Hepatocyte (in vitro differentiated cells): ENCODE data around the gene TAF7. TPM values are rescaled to one million over a fixed set of nuclear protein-coding genes. Genes with fewer than 3 reads are reported as not detected.

Source experiments
- DNase-seq: peaks from one replicate; pipeline ENCODE4 v3.0.0-alpha.2; 2016; ENCODE audit warnings: low spot score
- H2AFZ ChIP-seq: fragments of 200-600 bp; sonication (generic); 2 replicates; pipeline ENCODE4 v1.6.0; 2016; ENCODE audit warnings: antibody characterized with exemption, mild to moderate bottlenecking
- H3K27ac ChIP-seq: fragments of 200-600 bp; sonication (generic); 2 replicates; pipeline ENCODE4 v1.5.1; 2016; ENCODE audit warnings: mild to moderate bottlenecking
- H3K27me3 ChIP-seq: fragments of 200-600 bp; sonication (generic); 2 replicates; pipeline ENCODE4 v1.6.1; 2016
- H3K36me3 ChIP-seq: fragments of 200-600 bp; sonication (generic); replicated peaks from 2 replicates; pipeline ENCODE4 v1.5.1; 2016; ENCODE audit warnings: low read depth; ENCODE audit not compliant: insufficient read depth
- H3K4me1 ChIP-seq: fragments of 200-600 bp; sonication (generic); 2 replicates; pipeline ENCODE4 v1.5.1; 2016; ENCODE audit warnings: mild to moderate bottlenecking, moderate library complexity; ENCODE audit not compliant: insufficient read depth
- H3K4me2 ChIP-seq: fragments of 200-600 bp; sonication (generic); 2 replicates; pipeline ENCODE4 v1.6.0; 2016
- H3K4me3 ChIP-seq: fragments of 200-600 bp; sonication (generic); 2 replicates; pipeline ENCODE4 v1.5.1; 2016; ENCODE audit warnings: mild to moderate bottlenecking
- H3K79me2 ChIP-seq: fragments of 200-600 bp; sonication (generic); 2 replicates; pipeline ENCODE4 v1.6.0; 2017; ENCODE audit warnings: mild to moderate bottlenecking
- H3K9me2 ChIP-seq: fragments of 200-600 bp; sonication (generic); replicated peaks from 2 replicates; pipeline ENCODE4 v1.6.0; 2017; ENCODE audit warnings: mild to moderate bottlenecking; ENCODE audit not compliant: insufficient read depth
- H3K9me3 ChIP-seq: fragments of 200-600 bp; sonication (generic); 2 replicates; pipeline ENCODE4 v1.5.1; 2016; ENCODE audit warnings: low read depth, mild to moderate bottlenecking
- H4K20me1 ChIP-seq: fragments of 200-600 bp; sonication (generic); 2 replicates; pipeline ENCODE4 v1.6.0; 2016; ENCODE audit warnings: mild to moderate bottlenecking; ENCODE audit not compliant: insufficient read depth, poor library complexity, severe bottlenecking
- EZH2 ChIP-seq: fragments of 200-600 bp; sonication (generic); IDR thresholded peaks from 2 replicates; pipeline ENCODE4 v1.6.1; 2016; ENCODE audit warnings: antibody characterized with exemption, mild to moderate bottlenecking, borderline replicate concordance
- EZH2phosphoT487 ChIP-seq: fragments of 200-600 bp; sonication (generic); IDR thresholded peaks from one replicate; pipeline ENCODE4 v1.6.1; 2018; ENCODE audit warnings: antibody characterized with exemption, mild to moderate bottlenecking, low read depth, moderate library complexity; ENCODE audit not compliant: unreplicated experiment, severe bottlenecking
- WGBS: methylation state at CpG from one replicate; pipeline ENCODE4 v1.1.6; 2016; ENCODE audit warnings: low lambda C conversion rate; ENCODE audit errors: missing lambda C conversion rate; 5-methylcytosine and 5-hydroxymethylcytosine counted together
- polyA plus RNA-seq: library from polyadenylated mRNA; unstranded; fragments of >200 nt; fragmentation: Nextera tagmentation; extraction: Ambion mirVana; gene quantifications from 2 replicates; pipeline ENCODE4 v1.2.1, GENCODE V29; 2016
- total RNA-seq: library from RNA; depleted of rRNA; stranded (reverse); fragments of >200 nt; gene quantifications from 2 replicates; pipeline ENCODE4 v1.2.3, GENCODE V29; 2014
- TF ChIP-seq, protein P1 (sequence below): fragments of 200-600 bp; sonication (generic); IDR thresholded peaks from 2 replicates; pipeline ENCODE4 v1.5.1; 2016; ENCODE audit warnings: antibody characterized with exemption, mild to moderate bottlenecking; ENCODE audit not compliant: poor library complexity

TAF7 gene
- total and polyA plus RNA-seq, 2 experiments from 2014 or later, result 85.2 to 103 TPM

DNA sequence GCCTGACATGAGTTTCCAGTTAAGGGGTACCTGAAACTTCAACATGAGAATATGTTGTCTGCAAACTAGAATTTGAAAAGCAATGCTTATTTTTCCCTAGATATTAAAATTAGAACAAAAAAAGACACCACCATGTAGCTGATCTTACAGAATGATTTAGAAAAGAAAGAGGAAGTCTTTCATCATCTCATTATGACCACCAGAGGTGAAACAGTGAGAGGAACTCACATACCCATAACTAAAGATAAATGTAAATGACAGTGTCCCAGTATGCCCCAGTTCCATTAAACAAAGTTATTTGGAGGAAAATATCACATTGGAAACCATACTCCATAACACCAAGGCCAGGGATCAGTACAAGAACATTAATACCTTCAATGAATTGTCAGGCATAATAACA is 6.9 kb downstream of the TAF7 start:
- Histone ChIP-seq H3K9me2 (no peaks in the 10 kb centered on the region), H3K27me3 (no peaks in the 10 kb centered on the region), H3K79me2 (peaks cover 54% of the 10 kb centered on the region), H3K27ac (no peak overlapping the region), H3K4me1 (no peaks in the 10 kb centered on the region), H2AFZ (no peak overlapping the region), H3K36me3 (peaks cover 14% of the 10 kb centered on the region), H3K4me2 (no peak overlapping the region), H4K20me1 (no peaks in the 10 kb centered on the region), H3K9me3 (peaks cover 79% of the 10 kb centered on the region), H3K4me3 (no peak overlapping the region)
- DNase-seq, result no peak
- TF ChIP-seq EZH2phosphoT487, result no peak
- TF ChIP-seq, protein P1, sequence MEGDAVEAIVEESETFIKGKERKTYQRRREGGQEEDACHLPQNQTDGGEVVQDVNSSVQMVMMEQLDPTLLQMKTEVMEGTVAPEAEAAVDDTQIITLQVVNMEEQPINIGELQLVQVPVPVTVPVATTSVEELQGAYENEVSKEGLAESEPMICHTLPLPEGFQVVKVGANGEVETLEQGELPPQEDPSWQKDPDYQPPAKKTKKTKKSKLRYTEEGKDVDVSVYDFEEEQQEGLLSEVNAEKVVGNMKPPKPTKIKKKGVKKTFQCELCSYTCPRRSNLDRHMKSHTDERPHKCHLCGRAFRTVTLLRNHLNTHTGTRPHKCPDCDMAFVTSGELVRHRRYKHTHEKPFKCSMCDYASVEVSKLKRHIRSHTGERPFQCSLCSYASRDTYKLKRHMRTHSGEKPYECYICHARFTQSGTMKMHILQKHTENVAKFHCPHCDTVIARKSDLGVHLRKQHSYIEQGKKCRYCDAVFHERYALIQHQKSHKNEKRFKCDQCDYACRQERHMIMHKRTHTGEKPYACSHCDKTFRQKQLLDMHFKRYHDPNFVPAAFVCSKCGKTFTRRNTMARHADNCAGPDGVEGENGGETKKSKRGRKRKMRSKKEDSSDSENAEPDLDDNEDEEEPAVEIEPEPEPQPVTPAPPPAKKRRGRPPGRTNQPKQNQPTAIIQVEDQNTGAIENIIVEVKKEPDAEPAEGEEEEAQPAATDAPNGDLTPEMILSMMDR, result no peak
- no peak for TF ChIP-seq EZH2

DNA sequence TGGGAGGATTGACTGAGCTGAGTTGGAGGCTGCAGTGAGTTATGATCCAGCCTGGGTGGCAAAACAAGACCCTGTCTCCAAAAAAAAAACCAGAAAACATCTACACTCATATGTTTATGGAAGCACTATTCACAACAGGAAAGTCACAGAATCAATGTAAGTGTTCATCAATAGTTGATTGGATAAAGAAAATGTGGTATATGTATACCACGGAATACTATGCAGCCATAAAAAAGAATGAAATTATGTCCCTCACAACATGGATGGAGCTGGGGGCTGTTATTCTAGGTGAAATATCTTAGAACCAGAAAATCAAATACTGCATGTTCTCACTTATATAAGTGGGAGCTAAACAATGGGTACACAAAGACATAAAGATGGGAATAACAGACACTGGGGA is 14.0 kb downstream of the TAF7 start:
- WGBS, result 100% methylated on average over 1 of the region's 1 CpG
- DNase-seq, result no peak
- Histone ChIP-seq H3K79me2 (peaks cover 8% of the 10 kb centered on the region), H3K4me1 (no peaks in the 10 kb centered on the region), H3K36me3 (peaks cover 2% of the 10 kb centered on the region), H4K20me1 (no peaks in the 10 kb centered on the region), H3K4me2 (no peak overlapping the region), H3K27ac (no peak overlapping the region), H3K4me3 (no peak overlapping the region), H3K9me3 (peaks cover 51% of the 10 kb centered on the region), H3K9me2 (no peaks in the 10 kb centered on the region), H3K27me3 (no peaks in the 10 kb centered on the region), H2AFZ (no peak overlapping the region)
- TF ChIP-seq, protein P1, result no peak
- TF ChIP-seq EZH2phosphoT487 (no peak), EZH2 (no peak)

DNA sequence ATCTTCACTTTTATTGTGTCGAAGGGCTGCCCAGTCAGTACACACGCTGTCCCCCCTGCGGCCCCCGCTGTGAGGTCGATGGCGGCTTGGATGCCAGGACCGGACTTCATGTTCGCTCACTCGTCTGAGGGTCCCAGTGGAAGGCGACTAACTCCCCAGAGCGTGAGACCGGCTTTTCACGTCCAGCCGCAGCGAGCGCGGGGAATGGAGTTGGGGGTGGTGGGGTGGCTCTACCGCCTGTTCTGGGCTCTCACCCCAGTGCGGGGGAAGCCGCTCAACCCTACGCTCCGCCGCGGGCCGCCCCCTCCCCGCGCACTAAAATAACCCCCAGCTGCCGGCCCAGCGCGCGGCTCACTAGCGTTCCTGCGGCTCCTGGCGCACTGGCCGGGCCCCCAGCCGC is 16.8 kb downstream of the TAF7 start, which contains the start of gene SLC25A2:
TSS of gene SLC25A2 (minus strand) at position 294 of the 400 bp plus-strand sequence. CDS start at position 110, 184 bp downstream.
- WGBS, result over 99% methylated on average over 24 of the region's 36 CpGs
- peaks cover 36% of the 10 kb centered on the region for H3K9me3 ChIP-seq

More for the DNA sequence above, 16.8 kb downstream of the TAF7 start, which contains the start of gene SLC25A2:
- no peak within 1 kb of the TSS for H3K27ac ChIP-seq
- H2AFZ ChIP-seq, result no peak within 1 kb of the TSS
- no peaks in the 10 kb centered on the region for H4K20me1 ChIP-seq
- H3K4me1 ChIP-seq, result no peaks in the 10 kb centered on the region
- TF ChIP-seq, protein P1, result no peak
- no peak for TF ChIP-seq EZH2phosphoT487
- TF ChIP-seq EZH2, result no peak
- H3K4me2 ChIP-seq, result no peak within 1 kb of the TSS
- H3K79me2 ChIP-seq, result peaks cover 6% of the 10 kb centered on the region
- no peaks in the 10 kb centered on the region for H3K36me3 ChIP-seq
- no peak for DNase-seq
- H3K4me3 ChIP-seq, result no peak within 1 kb of the TSS
- H3K27me3 ChIP-seq, result no peaks in the 10 kb centered on the region
- H3K9me2 ChIP-seq, result no peaks in the 10 kb centered on the region
